Endometrial microvascular endothelial cells (primary cell): ENCODE results near the gene ZNF236. TPM values are rescaled to one million over a fixed set of nuclear protein-coding genes. Genes with fewer than 3 reads are reported as not detected.
"Not testable (repeated sequence)": the region's sequence is repeated elsewhere in the genome, so short reads cannot be mapped to it uniquely, and the experiment has no call there.

Experiments
- in situ Hi-C: cut with HindIII; loops from 2 replicates; pipeline ENCODE4 v1.10.0; 2017; ENCODE audit warnings: low sequenced_read_pairs, low pct_unique_long_range_greater_than_20kb; ENCODE audit errors: inconsistent ontology term
- total RNA-seq: library from RNA; depleted of rRNA; stranded (reverse); fragments of >200 nt; gene quantifications from one replicate; pipeline ENCODE4 v1.2.3, GENCODE V29; 2015; ENCODE audit errors: inconsistent ontology term

The ZNF236 gene
- 4.2 TPM for total RNA-seq

GRCh38 chr18:76822506-76823160 is at the start of gene ZNF236:
ZNF236 (plus strand) TSS chr18:76822557; CDS start chr18:76822608, 51 bp downstream.
- in situ Hi-C loops = no loop called here

GRCh38 chr18:76772665-76773064 is 49.7 kb upstream of the ZNF236 start:
- in situ Hi-C loops = no loop called here

GRCh38 chr18:76777036-76777435 is 45.3 kb upstream of the ZNF236 start:
- in situ Hi-C loops = not testable (repeated sequence)

- in situ Hi-C loops = no loop called here
Measured at GRCh38 chr18:76783786-76784484, 38.4 kb upstream of the ZNF236 start.

GRCh38 chr18:76785872-76786271 is 36.5 kb upstream of the ZNF236 start:
- in situ Hi-C loops = no loop called here

GRCh38 chr18:76788571-76789317 is 33.6 kb upstream of the ZNF236 start:
- in situ Hi-C loops = no loop called here

- in situ Hi-C loops = no loop called here
Measured at GRCh38 chr18:76791106-76791505, 31.3 kb upstream of the ZNF236 start.

GRCh38 chr18:76791642-76792041 is 30.7 kb upstream of the ZNF236 start:
- in situ Hi-C loops = no loop called here

GRCh38 chr18:76794326-76794725 is 28.0 kb upstream of the ZNF236 start:
- in situ Hi-C loops = no loop called here

GRCh38 chr18:76801567-76802505 is 20.5 kb upstream of the ZNF236 start:
- in situ Hi-C loops = no loop called here

GRCh38 chr18:76803413-76803812 is 18.9 kb upstream of the ZNF236 start:
- in situ Hi-C loops = no loop called here

GRCh38 chr18:76803814-76804213 is 18.5 kb upstream of the ZNF236 start:
- in situ Hi-C loops = no loop called here

- in situ Hi-C loops = no loop called here
Measured at GRCh38 chr18:76805221-76805620, 17.1 kb upstream of the ZNF236 start.

- in situ Hi-C loops = no loop called here
Measured at GRCh38 chr18:76806301-76806700, 16.1 kb upstream of the ZNF236 start.

- in situ Hi-C loops = no loop called here
Measured at GRCh38 chr18:76808561-76808960, 13.8 kb upstream of the ZNF236 start.

- in situ Hi-C loops = not testable (repeated sequence)
Measured at GRCh38 chr18:76811530-76811929, 10.8 kb upstream of the ZNF236 start.

- in situ Hi-C loops = no loop called here
Measured at GRCh38 chr18:76814256-76814655, 8.1 kb upstream of the ZNF236 start.

- in situ Hi-C loops = no loop called here
Measured at GRCh38 chr18:76816127-76816526, 6.2 kb upstream of the ZNF236 start.
